ENCODE results near the gene ZNF652.

ZNF652 gene

DNA sequence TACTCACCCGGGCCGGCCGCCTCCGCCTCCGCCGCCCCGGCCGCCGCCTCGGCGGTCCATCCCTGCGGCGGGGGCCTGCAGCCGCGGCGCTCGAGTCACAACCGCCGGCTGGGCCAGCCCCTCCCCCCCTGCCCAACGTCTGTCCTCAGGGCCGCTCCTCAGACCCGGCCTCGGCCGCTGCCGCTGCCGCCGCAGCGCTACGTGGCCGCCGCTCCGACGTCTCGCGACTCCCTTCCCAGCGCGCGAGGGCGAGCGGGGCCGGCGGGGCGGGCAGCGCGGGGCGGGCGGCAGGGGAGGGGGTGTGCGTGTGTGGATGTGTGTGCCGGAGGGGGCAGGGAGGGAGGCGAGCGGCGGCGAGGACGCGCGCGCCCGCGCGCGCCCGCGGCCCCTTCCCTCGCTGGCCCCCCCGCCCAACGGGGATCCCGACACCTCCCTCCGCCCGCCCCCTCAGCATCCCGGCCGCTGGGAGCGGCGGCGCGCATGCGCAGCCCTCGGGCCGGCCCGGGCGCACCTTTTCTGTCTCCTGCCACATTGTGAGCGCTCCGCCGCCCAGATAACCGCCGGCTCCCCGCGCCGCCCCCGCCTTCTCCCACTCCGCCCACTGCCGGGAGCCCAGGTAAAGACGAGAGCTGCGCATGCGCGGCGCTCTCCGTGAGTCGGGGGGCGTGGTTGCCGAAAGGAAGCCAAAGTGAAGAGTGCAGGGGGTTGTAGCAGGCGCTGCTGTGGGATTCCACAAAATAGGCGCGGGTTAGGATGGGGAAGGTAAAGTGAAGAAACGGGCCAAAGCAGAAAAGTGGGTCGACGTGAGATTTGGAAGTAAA lies at the start of gene ZNF652:
ZNF652 (minus strand) TSS at position 349 of the 821 bp plus-strand sequence. CDS start 44,525 bp downstream, outside the sequence.
- ATAC-seq, result peak; percentile 59 to 65

DNA sequence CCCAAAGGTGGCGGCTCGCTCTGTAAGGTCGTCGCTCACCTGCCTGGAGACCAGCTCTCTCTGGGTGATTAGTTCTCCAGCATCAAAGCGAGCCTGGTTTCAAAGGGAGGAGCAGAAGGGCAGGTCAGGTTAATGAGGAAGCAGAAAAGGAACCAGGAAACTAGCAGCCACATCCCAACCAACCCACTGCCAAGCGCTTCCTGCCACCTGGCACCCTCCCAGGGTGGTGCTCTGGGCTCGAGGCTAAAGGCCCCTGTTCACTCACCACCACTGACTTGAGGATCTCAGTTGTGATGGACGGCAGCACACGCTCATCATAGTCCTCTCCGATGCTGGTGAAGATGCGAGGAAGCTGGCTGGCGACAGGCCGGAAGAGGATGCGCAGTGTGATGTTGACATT lies 47.0 kb upstream of the ZNF652 start:
- no peak for ATAC-seq

DNA sequence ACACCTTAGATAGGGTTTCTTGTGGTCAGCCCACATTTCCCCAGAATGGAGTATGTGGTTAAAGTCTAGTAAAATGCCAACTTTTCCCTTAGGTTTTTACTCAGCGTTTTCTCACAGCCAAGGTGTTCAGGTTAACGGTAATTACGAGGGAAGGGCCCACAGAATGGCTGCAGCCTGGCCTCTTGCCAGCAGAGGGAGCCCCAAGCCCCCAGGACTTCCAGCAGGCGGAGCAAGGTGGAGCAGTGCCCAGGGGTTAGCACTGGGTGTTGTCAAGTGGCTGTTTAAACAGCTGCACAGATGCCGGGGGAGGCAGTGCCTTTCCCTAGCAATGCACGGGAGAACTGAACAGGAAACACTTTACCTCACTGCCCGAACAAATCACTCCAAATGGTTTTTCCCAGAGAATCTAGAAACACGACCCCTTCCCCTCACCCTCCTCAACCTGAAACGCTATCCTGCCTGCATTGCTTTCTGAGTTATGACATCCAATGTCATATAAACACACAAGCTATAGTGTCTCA lies 46.0 kb upstream of the ZNF652 start:
- ATAC-seq, result peak; percentile 94 to 95

DNA sequence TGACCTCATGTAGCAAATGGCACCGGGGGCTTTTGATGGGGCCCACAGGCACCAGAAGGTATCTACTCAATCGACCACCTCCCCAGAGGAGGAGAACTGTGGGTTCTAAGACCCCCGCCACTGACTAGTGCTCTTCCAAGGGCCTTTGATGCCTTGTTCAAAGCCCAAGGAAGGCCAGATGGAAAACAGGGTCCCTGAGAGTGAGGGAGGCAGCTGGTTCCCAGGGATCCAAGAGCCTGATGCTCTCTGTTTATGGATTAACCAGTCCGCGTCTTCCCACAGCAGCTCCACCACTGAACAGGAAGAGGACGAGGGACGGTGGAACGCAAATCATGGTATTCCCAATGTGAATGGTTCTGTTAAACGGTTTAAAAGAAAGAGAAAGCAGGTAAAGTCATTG lies 45.0 kb upstream of the ZNF652 start:
- ATAC-seq, result no peak

DNA sequence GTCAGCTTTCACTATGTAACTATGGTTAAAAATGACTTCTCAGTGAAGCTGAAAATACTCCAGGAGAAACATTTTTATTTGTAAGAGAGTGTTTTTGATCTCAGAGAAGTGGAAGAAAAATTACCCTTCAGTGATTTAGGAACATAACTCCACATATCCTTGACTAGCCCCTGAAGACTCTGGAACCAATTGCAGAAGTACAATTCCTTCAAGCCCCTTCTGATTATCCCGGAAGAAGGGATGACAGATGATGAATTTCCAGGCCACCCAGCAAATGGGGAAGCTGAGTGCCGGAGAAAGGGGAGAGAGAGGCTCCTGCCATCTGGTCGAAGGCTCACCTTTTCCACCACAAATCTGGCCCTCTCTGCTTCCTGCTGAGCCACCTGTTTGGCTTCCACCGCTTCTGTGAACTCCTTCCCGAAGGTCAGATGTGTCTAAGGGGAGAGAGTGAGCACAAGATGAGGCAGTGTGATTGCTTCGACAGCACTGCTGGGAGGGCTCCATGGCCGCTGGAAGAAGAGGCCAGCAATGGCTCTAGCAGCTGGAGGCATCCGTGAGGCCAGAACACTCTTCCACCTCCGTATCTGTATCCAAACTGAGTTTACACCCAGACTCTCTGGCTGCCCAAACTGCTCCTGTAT lies 44.5 kb upstream of the ZNF652 start:
- no peak for ATAC-seq

DNA sequence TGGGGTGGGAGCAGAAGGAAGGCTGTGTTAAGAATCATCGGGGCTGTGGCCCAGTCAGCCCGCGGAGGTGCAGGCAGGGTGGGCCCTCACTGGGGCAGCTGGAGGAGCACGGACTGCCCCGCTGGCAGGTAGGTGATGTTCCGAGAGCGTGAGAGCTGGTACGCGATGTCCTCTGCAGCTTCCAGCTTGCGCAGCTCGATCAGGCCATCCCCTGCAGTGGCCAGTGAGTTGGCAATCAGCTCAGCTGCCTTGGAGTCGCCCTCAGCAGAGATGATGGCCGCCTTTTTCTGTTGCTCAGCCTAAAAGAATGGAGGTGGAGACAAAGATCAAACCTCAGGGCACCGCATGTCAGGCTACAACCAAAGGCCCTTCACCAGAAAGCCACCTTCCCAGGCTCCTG lies 42.9 kb upstream of the ZNF652 start:
- ATAC-seq, result no peak

DNA sequence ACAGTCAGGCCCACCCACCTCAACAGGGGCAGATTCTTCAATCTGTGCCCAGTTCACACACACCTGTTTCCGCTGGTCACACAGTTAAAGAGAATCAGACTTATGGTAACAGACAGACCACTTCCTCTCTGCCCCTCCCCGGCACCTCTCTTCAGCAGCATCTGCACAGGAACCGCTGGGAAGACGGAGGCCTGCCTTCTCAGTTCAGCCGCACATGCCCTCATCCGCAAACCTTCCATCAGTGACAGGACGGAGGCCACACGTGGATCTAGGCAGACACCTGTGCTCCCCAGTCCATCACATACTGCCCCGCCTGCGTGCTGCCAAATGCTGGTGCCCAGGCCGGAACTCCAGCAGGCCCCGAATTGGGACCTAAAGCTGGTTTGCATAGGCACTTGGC lies 42.3 kb upstream of the ZNF652 start:
- no peak for ATAC-seq

DNA sequence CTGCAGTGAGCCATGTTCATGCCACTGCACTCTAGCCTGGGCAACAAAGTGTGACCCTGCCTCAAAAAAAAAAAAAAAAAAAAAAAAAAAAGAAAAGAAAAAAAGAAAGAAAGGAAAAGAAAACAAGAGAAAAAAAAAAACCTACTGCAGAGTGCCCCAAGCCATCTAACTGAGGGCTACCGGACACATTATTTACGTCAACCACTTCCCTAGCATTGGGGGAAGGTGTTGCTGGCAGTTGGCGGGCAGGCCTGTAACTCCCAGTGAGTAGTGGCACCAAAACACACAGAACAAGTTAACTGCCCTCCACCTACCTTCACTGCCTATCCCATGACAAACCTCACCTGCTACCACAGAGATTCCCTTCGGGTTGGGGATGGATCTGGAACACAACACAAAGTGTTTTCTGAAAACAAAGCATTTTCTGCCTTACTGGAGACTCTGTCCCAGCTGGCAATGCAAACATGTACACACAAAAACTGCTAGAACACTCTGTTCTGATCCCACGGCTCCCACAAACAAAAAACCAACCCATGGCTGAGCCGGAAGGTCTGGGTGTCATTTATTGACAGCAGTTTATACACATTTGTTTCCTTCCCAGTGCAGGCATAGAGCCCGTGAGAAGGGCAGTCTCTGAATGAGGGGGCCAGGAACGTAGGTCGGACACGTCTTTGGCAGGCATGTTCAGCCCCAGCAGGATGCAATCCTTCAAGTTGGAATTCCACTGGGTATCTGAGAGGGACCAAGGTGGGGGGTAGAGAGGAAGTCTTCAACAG lies 41.7 kb upstream of the ZNF652 start:
- ATAC-seq, result no peak

DNA sequence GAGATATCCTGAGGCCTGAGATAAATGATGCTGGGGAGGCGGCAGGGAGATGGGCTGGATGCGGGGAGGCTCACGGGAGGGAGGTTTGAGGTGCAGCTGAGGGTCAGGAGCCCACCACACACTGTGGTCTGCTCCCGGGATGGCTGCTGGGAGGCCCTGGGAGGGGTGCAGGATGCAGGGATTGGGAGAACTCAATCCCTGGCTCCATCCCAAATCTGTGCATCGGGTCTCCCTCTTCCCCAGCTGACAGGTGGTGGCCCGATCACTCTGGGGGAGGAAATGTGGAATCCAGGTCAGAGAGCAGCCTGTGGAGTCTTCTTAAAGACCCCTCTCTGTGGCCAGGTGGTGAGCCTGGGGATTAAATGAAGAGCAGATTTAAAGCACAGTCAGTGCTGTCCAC lies 40.7 kb upstream of the ZNF652 start:
- ATAC-seq, result no peak

DNA sequence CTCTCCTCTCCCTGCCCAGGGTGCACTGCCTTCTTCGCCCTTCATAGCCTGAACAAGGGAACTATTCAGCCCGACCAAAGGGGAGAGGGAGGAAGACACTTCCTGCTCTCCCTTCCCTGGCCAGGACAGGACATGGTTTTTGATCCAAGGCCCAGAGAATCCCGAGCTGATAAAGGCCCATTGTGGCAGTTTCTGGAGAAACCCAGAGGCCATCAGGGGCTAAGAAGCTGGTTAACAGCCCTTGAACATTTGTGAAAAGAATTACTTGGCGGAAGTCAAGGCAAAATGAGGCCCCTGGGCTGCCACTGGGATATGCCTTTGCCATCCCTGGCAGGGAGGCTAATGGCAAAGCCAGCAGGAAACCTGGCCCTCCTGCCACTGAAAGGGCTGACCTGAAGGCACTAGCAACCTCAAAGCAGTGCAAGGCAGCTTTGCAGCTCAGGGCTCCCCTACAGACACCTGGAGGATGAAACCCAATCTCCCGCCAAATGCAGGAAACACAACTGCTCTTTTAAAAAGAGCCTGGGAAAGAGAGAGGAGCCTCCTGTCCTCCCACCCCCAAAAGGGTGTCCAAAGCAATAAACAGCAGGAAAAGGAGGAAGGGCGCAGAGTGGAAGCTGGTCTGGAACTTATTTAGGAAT lies 40.0 kb upstream of the ZNF652 start:
- no peak for ATAC-seq

DNA sequence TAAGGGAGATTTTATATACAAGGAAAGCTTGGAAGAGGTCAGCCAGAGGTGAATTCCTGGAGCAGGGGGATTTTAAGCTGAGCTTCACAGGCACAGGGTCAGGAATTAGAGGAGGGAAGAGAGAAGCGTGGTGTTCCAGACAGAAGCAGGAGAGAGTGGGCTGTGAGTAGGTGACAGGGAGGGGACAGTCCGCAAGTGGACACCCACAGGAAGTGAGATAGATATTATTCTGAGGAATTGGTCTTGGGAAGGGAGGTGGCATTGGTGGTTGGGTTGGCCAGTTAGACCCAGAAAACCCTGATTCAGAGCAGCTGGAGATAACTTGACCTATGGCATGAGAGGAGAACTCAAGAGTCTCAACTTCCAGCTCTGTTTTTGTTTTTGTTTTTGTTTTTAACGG lies 37.9 kb upstream of the ZNF652 start:
- ATAC-seq, result no peak

DNA sequence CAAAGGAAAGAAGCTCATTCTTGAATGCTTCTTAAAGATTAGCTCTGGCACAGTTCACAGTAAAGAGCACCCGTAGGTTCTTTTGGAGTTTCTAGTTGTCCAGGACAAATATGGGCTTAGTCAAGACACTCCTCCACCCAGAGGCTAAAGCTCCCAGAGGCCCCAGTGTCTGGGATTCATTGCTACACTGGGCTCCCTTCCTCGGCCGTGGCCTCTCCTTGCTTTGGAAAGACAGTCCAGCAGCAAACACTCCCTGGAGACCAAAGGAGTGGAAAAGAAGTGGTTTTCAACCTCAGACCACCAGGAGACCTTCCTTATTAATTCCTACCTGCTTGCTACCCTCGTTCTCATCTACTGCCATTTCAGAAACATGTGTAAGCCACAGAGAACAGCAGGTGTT lies 35.5 kb upstream of the ZNF652 start:
- ATAC-seq, result no peak

DNA sequence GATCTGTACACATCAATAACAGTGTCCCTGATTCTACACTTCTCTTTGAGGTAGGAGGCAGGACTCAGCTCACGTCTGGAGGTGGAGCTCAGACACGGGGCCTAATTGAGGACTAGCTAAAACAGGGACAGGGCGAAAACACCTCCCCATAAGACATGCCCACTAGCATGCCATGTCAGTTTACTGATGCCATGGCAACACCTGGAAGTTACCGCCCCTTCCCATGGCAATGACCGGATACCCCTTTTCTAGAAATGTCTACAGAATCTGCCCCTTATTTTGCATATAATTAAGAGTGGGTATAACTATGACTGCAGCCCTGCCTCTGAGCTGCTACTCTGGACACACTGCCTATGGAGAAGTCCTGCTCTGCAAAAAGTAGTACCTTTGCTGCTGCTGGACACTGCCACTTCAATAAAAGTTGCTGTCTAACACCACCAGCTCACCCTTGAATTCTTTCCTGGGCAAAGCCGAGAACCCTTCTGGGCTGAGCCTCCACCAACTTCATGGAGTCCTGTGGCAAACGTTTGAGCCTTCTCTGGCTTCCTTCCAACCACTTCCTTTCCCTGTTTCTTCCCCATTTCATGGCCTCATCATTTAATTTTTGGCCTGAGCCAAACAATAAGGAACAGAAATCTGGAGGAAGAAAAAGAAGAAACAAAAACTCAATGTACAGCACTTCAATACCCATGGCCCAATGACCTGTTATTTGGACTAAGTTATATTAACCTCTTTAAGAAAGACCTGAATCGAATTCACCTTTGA lies 31.6 kb upstream of the ZNF652 start:
- ATAC-seq, result no peak

DNA sequence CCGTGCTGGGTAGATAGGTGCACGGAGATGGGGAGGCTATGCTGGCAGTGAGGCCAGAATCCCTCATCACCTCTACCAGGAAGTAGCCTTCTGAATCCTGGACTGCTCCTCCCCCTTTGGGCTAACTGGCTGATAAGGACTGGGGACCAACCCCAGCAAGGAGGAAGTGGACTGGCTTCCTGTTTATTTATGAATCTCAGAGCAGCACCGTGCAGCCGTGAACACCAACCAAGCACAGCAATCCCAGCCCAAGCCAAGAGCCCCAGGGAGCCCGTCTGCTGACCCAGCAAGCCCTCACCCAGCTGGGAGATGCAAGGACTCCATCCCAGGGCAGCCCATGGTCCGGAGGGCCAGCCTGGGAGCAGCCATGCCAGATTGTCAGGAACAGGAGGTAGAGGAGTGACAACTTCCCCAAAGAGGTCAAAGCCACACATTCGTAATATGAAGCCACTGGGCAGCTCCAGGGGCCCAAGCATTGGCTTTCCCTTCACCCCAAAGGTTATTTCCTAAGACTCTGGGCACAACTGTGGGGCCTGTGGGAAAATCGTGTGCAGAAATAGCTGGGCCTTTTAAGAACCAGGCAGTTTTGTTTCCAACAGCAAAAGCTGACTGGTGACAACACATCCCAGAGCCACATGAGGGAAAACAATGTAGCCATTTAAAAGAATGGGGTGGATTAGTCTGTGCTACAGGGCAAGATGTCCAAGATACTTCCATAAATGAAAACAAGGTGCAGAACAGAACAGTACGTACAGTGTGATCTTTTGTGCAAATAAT lies 28.7 kb upstream of the ZNF652 start:
- ATAC-seq, result no peak

DNA sequence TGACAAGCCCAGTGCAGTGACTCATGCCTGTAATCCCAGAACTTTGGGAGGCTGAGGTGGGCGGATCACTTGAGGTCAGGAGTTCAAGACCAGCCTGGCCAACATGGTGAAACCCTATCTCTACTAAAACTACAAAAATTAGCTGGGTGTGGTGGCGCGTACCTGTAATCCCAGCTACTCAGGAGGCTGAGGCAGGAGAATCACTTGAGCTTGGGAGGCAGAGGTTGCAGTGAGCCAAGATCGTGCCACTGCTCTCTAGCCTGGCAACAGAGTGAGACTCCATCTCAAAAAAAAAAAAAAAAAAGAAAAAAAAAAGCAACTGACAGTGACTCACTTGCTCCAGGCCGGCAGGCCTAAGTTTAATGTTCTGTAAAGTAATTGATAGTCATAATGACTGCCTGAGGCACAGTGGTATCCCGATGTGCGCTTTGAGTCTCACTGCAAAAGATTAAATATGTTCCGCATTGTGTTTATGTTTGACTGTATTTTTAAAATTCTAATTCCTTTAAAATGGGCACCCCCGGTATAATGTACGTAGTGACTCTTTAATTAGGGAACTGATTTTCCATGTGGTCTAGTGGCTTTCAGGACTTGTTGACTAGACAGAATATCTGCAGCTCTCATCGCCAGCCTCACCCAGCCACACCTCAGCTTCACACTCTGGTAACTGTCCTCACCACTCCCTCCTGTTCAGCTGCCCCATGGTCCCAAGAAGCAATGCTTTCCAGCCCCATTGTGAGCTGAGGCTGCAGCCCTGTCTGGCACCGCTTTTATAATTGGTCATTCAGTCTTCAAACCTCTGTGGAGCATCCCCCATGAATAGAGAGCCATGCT lies 27.7 kb upstream of the ZNF652 start:
- peak; percentile 70 to 74 for ATAC-seq

DNA sequence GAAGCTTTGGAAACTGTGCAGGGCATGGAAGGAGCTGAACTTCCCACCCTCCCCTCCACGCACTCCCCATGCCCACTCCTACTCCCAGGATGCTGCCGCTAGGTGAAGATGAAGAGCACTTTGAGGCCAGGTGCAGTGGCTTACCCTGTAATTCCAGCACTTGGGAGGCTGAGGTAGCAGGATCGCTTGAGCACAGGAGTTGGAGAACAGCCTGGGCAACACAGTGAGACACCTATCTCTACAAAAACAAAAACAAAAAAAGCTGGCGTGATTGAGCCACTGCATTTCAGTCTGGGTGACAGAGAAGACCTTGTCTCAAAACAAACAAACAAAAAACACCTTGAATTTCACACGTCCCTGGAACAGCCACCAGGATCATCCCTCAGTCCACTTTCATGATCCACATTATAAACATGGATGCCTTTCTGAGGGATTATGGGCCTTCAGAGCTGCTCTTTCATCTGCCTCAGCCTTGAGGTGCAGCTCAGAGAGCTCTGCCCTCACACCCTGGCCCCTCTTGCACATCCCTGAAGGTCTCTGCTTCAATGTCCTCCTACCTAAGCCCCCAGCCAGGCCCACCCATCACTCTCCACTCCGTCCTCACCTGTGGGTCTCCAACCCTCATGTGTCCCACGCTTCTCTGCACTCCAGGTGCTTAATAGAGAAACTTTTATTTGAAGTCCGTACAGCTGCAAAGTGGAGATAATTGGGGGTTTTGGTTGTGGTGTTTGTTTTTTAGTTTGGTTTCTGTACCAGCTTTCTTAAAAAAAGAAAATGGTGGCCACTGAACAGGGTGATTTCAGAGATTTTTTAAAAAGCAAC lies 26.9 kb upstream of the ZNF652 start:
- no peak for ATAC-seq

DNA sequence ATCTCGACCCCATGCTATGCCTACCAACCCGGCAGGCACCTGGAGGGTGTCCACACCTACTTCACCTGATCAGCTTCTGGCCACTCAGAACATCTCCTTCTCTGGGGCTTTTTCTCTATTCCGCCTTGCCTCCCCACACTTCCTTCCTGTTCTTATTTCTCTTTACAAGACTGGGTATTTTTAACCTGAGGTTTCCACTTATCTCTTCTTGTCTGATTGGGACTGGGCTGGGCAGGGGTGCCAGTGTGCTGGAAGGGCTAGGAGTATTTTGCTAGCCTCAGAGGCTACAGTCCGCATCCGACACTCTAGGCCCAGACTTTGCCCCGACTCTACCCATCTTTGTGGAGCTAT lies 26.2 kb upstream of the ZNF652 start:
- peak; percentile 22 to 40 for ATAC-seq

DNA sequence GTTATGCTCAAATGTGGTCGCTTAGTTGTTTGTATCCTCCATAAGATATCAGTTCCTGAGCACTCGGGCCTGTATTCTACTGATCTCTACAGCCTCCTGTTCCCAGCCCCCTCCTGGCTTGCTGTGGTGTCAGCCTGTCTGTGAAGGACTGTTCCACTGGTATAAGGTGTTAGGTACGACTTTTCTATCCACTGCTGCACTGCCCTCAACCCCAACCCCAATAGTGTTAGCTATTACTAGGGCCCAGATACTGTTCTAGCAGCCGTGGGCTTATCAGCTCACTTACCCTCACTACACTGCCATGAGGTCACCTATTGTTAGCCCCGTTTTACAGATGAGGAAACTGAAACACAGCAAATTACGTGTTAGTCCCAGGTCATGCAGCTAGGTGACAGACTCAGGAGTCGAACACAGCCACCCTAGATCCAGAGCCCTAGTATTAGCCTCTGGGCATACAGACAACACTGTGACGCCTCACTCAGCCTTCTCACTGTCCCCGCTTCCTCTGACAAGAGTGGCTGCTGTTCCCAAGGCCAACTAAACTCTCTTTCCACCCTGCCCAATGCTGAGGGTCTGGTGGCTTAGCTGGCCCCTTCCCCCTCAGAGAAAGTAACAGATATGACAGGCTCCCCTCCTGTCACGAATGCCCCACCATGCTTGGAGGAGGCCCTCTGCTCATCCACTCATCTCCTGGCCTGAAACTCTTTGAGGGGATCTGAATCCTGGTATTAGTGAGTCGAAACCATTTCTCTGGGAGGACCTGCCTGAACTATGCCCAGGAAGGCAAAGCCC lies 25.6 kb upstream of the ZNF652 start:
- ATAC-seq, result peak; percentile 41 to 49

DNA sequence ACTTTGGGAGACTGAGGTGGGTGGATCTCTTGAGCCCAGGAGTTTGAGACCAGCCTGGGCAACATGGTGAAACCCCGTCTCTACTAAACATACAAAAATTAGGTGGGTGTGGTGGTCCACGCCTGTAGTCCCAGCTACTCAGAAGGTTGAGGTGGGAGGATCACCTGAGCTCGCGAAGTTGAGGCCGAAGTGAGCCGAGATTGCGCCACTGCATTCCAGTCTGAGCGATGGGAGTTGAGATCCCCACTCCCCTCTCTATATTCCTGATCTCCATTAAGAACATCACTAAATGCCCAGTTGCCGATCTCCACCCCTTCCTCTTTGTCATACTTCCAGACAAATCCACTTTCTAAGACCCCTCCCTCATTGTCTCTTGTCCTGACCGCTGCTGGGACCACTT lies 24.3 kb upstream of the ZNF652 start:
- ATAC-seq, result no peak

All from activated CD4-positive, CD25-positive, alpha-beta regulatory T cell treated with anti-CD3 and anti-CD28 coated beads, Interleukin-2, amount 50 U/mL, for 24 hours (primary cell).